WTC11 (cell line): Measurements from ENCODE around the gene SPRYD7. TPM values are rescaled to one million over a fixed set of nuclear protein-coding genes. Genes with fewer than 3 reads are reported as not detected.

ENCODE experiments used
- ATAC-seq: fragments of 200-7000 bp; cut with Tn5 transposase; 2 replicates; pipeline ENCODE4 v1.10.0; 2021; ENCODE audit warnings: mild to moderate bottlenecking, moderate library complexity
- CTCF ChIA-PET: fragments of 300-600 bp; sonication (Branson Sonifier 250); formaldehyde crosslinking; loops from one replicate; lab custom pipeline; 2021; ENCODE audit warnings: antibody characterized with exemption; lab: Charles Lee
- POLR2A ChIA-PET: fragments of 350-600 bp; sonication (Branson Sonifier 250); formaldehyde crosslinking; loops from one replicate; lab custom pipeline; 2021; ENCODE audit warnings: antibody characterized with exemption; lab: Charles Lee
- DNase-seq: peaks from one replicate; pipeline ENCODE4 v3.0.0; 2021; ENCODE audit warnings: low spot score
- H3K27ac Mint-ChIP-seq: 2 replicates; pipeline ENCODE4 v1.8.0; 2021; ENCODE audit warnings: mixed read lengths
- H3K27me3 Mint-ChIP-seq: 2 replicates; pipeline ENCODE4 v1.8.0; 2021; ENCODE audit warnings: low read depth, mild to moderate bottlenecking, moderate library complexity, mixed read lengths
- H3K36me3 Mint-ChIP-seq: 2 replicates; pipeline ENCODE4 v1.8.0; 2021; ENCODE audit warnings: mixed read lengths
- H3K4me1 Mint-ChIP-seq: 2 replicates; pipeline ENCODE4 v1.8.0; 2022; ENCODE audit warnings: mixed read lengths
- H3K4me3 Mint-ChIP-seq: 2 replicates; pipeline ENCODE4 v1.8.0; 2021; ENCODE audit warnings: mild to moderate bottlenecking, moderate library complexity, mixed read lengths
- H3K9me3 Mint-ChIP-seq: 2 replicates; pipeline ENCODE4 v1.8.0; 2021; ENCODE audit warnings: mixed read lengths
- FOXJ3 ChIP-seq: sonication (generic); formaldehyde crosslinking; IDR thresholded peaks from 2 replicates; pipeline ENCODE4 v1.9.0; 2021; ENCODE audit warnings: missing genetic modification reagents, mild to moderate bottlenecking, borderline replicate concordance
- FOXK1 ChIP-seq: sonication (generic); formaldehyde crosslinking; IDR thresholded peaks from 2 replicates; pipeline ENCODE4 v1.8.0; 2022; ENCODE audit warnings: mild to moderate bottlenecking, moderate library complexity, missing genetic modification reagents
- IRF1 ChIP-seq: sonication (generic); formaldehyde crosslinking; IDR thresholded peaks from 2 replicates; pipeline ENCODE4 v1.8.0; 2023; ENCODE audit warnings: missing genetic modification reagents
- MXD4 ChIP-seq: fragments of 250-450 bp; sonication (Bioruptor Pico); IDR thresholded peaks from 2 replicates; pipeline ENCODE4 v1.8.0; 2021; ENCODE audit warnings: mild to moderate bottlenecking, moderate library complexity, borderline replicate concordance
- NFYB ChIP-seq: sonication (generic); formaldehyde crosslinking; conservative IDR thresholded peaks from 2 replicates; pipeline ENCODE4 v1.8.0; 2022; ENCODE audit warnings: low read depth, missing genetic modification reagents
- NR1H2 ChIP-seq: sonication (generic); formaldehyde crosslinking; IDR thresholded peaks from 2 replicates; pipeline ENCODE4 v1.9.0; 2021; ENCODE audit warnings: mild to moderate bottlenecking, moderate library complexity, missing genetic modification reagents
- RORB ChIP-seq: fragments of 250-450 bp; sonication (Bioruptor Pico); IDR thresholded peaks from 2 replicates; pipeline ENCODE4 v1.9.0; 2021; ENCODE audit warnings: mild to moderate bottlenecking
- SP1 ChIP-seq: sonication (generic); formaldehyde crosslinking; conservative IDR thresholded peaks from 2 replicates; pipeline ENCODE4 v1.8.1; 2022; ENCODE audit warnings: missing genetic modification reagents
- ZNF317 ChIP-seq: sonication (generic); formaldehyde crosslinking; IDR thresholded peaks from 2 replicates; pipeline ENCODE4 v1.8.1; 2023; ENCODE audit warnings: low read depth, mild to moderate bottlenecking, moderate library complexity, missing genetic modification reagents, borderline replicate concordance
- ZNF396 ChIP-seq: fragments of 250-450 bp; sonication (Bioruptor Pico); IDR thresholded peaks from 2 replicates; pipeline ENCODE4 v1.8.0; 2021; ENCODE audit warnings: mild to moderate bottlenecking, moderate library complexity, borderline replicate concordance
- total RNA-seq: library from RNA; stranded (reverse); gene quantifications from 3 replicates; pipeline ENCODE4 v1.2.3, GENCODE V29; 2021
- TF ChIP-seq, protein P1 (sequence below): sonication (generic); formaldehyde crosslinking; IDR thresholded peaks from 2 replicates; pipeline ENCODE4 v1.8.1; 2023; ENCODE audit warnings: mild to moderate bottlenecking, missing genetic modification reagents
- TF ChIP-seq, protein P2 (sequence below): sonication (generic); formaldehyde crosslinking; IDR thresholded peaks from 2 replicates; pipeline ENCODE4 v1.8.0; 2022; ENCODE audit warnings: mild to moderate bottlenecking, missing genetic modification reagents
- TF ChIP-seq, protein P3 (sequence below): sonication (generic); formaldehyde crosslinking; IDR thresholded peaks from 2 replicates; pipeline ENCODE4 v1.8.1; 2023; ENCODE audit warnings: mild to moderate bottlenecking, moderate library complexity, missing genetic modification reagents

Gene SPRYD7
- total RNA-seq, 1 experiment from 2014 or later = 3.1 TPM

DNA sequence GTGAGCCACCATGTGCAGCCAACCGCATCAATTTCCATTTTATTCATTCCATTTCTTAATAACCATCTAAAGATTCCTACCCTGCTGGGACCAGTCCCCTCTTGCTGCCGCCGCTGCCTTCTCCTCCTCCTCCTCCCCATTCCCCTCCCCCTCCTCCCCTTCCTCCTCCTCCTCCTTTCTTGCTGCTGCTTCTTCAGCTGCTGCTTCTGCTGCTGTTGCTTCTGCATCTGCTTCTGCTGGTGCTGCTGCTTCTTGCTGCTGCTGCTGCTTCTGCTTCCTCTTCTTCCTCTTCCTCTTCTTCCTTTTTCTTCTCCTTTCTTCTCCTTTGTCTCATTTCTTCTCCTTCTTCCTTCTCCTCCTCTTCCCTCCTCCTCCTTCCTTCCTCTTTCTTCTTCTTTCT, 20.0 kb upstream of the SPRYD7 start:
- no peaks in the 10 kb centered on the region for H3K4me1 Mint-ChIP-seq
- H3K27me3 Mint-ChIP-seq = peaks cover 7% of the 10 kb centered on the region; the same call in 1 of the 2 replicates
- no peak for TF ChIP-seq FOXJ3 (CRISPR knock-in tag)
- no peak overlapping the region for H3K4me3 Mint-ChIP-seq
- no peak overlapping the region for H3K27ac Mint-ChIP-seq
- DNase-seq (no peak), ATAC-seq (no peak)
- ChIA-PET POLR2A (interaction anchor here (0.7 kb wide), 1 partner anchor 326 kb away, joined by 3 read pairs; no protein-coding TSS in a partner anchor), CTCF (interaction anchor here (0.6 kb wide), 1 partner anchor 10 kb away, joined by 3 read pairs; no protein-coding TSS in a partner anchor)
- H3K36me3 Mint-ChIP-seq = no peaks in the 10 kb centered on the region
- H3K9me3 Mint-ChIP-seq = no peaks in the 10 kb centered on the region

- no peak for ATAC-seq
- ChIA-PET POLR2A (no interaction called here), CTCF (interaction anchor here (1.2 kb wide), 1 partner anchor 19 kb away, joined by 5 read pairs; the partner anchor contains the start of gene SPRYD7)
- no peak for DNase-seq
- Mint-ChIP-seq H3K27ac (no peak overlapping the region), H3K36me3 (no peaks in the 10 kb centered on the region), H3K27me3 (peaks cover 7% of the 10 kb centered on the region; the same call in 1 of the 2 replicates), H3K4me1 (no peaks in the 10 kb centered on the region), H3K4me3 (no peak overlapping the region), H3K9me3 (no peaks in the 10 kb centered on the region)
- no peak for TF ChIP-seq RORB (CRISPR knock-in tag)
- TF ChIP-seq NFYB (CRISPR knock-in tag) = no peak
These were observed 18.7 kb upstream of the SPRYD7 start for GRCh38 chr13:49954674-49955455.

DNA sequence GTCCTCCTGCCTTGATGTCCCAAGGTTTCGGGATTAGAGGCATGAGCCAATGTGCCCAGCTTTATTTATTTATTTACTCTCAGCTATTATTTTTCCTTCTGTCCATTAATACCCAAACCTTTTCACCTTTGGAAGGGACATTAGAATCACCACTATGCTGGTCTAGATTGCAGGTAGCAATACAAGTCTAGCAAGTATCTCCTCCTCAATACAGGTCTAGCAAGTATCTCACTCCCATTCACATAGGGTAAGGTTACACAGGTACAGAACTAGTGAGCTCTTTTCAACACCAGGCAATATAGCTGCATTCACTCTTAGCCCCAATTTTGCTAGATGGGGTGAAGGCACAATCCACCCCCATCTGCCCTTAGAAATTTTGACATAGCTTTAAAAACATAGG, 17.4 kb upstream of the SPRYD7 start:
- H3K4me3 Mint-ChIP-seq = no peak overlapping the region
- peaks cover 7% of the 10 kb centered on the region; the same call in 1 of the 2 replicates for H3K27me3 Mint-ChIP-seq
- TF ChIP-seq MXD4 = no peak
- no peak for TF ChIP-seq IRF1 (CRISPR knock-in tag)
- no peak for TF ChIP-seq NR1H2 (CRISPR knock-in tag)
- no peak for TF ChIP-seq RORB (CRISPR knock-in tag)
- TF ChIP-seq ZNF396 = no peak
- TF ChIP-seq ZNF317 (CRISPR knock-in tag) = no peak
- TF ChIP-seq, protein P1, sequence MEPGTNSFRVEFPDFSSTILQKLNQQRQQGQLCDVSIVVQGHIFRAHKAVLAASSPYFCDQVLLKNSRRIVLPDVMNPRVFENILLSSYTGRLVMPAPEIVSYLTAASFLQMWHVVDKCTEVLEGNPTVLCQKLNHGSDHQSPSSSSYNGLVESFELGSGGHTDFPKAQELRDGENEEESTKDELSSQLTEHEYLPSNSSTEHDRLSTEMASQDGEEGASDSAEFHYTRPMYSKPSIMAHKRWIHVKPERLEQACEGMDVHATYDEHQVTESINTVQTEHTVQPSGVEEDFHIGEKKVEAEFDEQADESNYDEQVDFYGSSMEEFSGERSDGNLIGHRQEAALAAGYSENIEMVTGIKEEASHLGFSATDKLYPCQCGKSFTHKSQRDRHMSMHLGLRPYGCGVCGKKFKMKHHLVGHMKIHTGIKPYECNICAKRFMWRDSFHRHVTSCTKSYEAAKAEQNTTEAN (CRISPR knock-in tag) = no peak
- TF ChIP-seq, protein P2, sequence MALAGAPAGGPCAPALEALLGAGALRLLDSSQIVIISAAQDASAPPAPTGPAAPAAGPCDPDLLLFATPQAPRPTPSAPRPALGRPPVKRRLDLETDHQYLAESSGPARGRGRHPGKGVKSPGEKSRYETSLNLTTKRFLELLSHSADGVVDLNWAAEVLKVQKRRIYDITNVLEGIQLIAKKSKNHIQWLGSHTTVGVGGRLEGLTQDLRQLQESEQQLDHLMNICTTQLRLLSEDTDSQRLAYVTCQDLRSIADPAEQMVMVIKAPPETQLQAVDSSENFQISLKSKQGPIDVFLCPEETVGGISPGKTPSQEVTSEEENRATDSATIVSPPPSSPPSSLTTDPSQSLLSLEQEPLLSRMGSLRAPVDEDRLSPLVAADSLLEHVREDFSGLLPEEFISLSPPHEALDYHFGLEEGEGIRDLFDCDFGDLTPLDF (CRISPR knock-in tag) = no peak
- no peak for TF ChIP-seq SP1 (CRISPR knock-in tag)
- TF ChIP-seq, protein P3, sequence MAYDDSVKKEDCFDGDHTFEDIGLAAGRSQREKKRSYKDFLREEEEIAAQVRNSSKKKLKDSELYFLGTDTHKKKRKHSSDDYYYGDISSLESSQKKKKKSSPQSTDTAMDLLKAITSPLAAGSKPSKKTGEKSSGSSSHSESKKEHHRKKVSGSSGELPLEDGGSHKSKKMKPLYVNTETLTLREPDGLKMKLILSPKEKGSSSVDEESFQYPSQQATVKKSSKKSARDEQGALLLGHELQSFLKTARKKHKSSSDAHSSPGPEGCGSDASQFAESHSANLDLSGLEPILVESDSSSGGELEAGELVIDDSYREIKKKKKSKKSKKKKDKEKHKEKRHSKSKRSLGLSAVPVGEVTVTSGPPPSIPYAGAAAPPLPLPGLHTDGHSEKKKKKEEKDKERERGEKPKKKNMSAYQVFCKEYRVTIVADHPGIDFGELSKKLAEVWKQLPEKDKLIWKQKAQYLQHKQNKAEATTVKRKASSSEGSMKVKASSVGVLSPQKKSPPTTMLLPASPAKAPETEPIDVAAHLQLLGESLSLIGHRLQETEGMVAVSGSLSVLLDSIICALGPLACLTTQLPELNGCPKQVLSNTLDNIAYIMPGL (CRISPR knock-in tag) = no peak
- TF ChIP-seq FOXK1 (CRISPR knock-in tag) = no peak
- no peak for ATAC-seq
- no peak overlapping the region for H3K27ac Mint-ChIP-seq
- no peaks in the 10 kb centered on the region for H3K36me3 Mint-ChIP-seq
- no peak for DNase-seq
- H3K4me1 Mint-ChIP-seq = no peaks in the 10 kb centered on the region
- no peaks in the 10 kb centered on the region for H3K9me3 Mint-ChIP-seq
- POLR2A ChIA-PET = no interaction called here
- CTCF ChIA-PET = interaction anchor here (1.1 to 2.2 kb wide), 3 partner anchors 17 to 84 kb away, joined by 3 to 7 read pairs (median 6); partner anchors contain the start of gene SPRYD7
